ENCODE measurements around the gene UBE3C.

Gene UBE3C

GRCh38 chr7:157139810-157140510 lies 1.2 kb downstream of the UBE3C start:
- TF ChIP-seq TEAD4 (IDR thresholded peaks at IDR 0.05) (no peak), EP300 (IDR thresholded peaks at IDR 0.05; ENCODE audit: borderline replicate concordance) (no peak), CEBPB (IDR thresholded peaks at IDR 0.05) (no peak), TCF12 (IDR thresholded peaks at IDR 0.05; ENCODE audit: low read depth) (no peak), CREB1 (IDR thresholded peaks at IDR 0.05; ENCODE audit: low read depth) (no peak), TAF1 (IDR thresholded peaks at IDR 0.05; ENCODE audit: low read depth) (no peak), RAD21 (IDR thresholded peaks at IDR 0.05; ENCODE audit: low read depth) (no peak), EGR1 (IDR thresholded peaks at IDR 0.05) (no peak), MAX (IDR thresholded peaks at IDR 0.05) (peak; percentile 73; the same call in 1 of the 2 replicates)

- TF ChIP-seq EGR1 (IDR thresholded peaks at IDR 0.05) (no peak), ZBTB7A (IDR thresholded peaks at IDR 0.05; ENCODE audit: low read depth) (no peak)
These were observed 1.8 kb downstream of the UBE3C start for GRCh38 chr7:157140511-157140905.

DNA sequence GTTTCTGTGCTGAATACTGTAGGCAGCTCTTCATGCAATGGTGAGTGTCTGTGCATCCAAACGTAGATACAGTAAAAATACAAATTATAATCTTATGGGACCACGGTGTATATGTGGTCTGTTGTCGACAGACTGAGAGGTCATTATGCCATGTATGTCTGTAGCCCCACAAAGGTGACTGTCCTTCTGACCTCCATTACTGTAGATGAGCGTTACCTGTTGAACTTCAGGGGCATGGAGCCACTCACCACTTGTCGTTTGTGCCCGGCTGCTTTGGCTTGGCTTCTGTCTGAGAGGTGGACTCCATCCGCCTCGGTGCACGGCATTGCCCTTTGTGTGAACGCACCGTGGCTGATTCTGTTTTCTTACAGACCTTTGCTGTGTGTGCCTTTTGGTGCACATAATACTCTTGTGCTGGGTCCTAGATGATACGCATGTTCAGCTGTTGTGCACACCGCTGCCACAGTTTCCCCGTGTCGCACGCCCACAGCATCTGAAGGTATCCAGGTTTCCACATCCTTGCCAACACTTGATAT lies 2.9 kb downstream of the UBE3C start:
- TF ChIP-seq TCF12 (IDR thresholded peaks at IDR 0.05; ENCODE audit: low read depth) = no peak

- TF ChIP-seq CREB1 (IDR thresholded peaks at IDR 0.05; ENCODE audit: low read depth) (no peak), YY1 (IDR thresholded peaks at IDR 0.05; ENCODE audit: low read depth) (no peak), USF1 (IDR thresholded peaks at IDR 0.05) (no peak), CEBPB (IDR thresholded peaks at IDR 0.05) (no peak), RAD21 (IDR thresholded peaks at IDR 0.05; ENCODE audit: low read depth) (no peak), TCF12 (IDR thresholded peaks at IDR 0.05; ENCODE audit: low read depth) (no peak), TEAD4 (IDR thresholded peaks at IDR 0.05) (no peak), MAX (IDR thresholded peaks at IDR 0.05) (no peak), NFIC (IDR thresholded peaks at IDR 0.05) (no peak), REST (IDR thresholded peaks at IDR 0.05; ENCODE audit: low read depth) (no peak), EP300 (IDR thresholded peaks at IDR 0.05; ENCODE audit: borderline replicate concordance) (no peak), ZBTB7A (IDR thresholded peaks at IDR 0.05; ENCODE audit: low read depth) (no peak), TAF1 (IDR thresholded peaks at IDR 0.05; ENCODE audit: low read depth) (no peak), FOXM1 (IDR thresholded peaks at IDR 0.05; ENCODE audit: borderline replicate concordance, low read depth) (no peak), EGR1 (IDR thresholded peaks at IDR 0.05) (no peak)
These were observed 5.1 kb downstream of the UBE3C start for GRCh38 chr7:157143788-157144187.

DNA sequence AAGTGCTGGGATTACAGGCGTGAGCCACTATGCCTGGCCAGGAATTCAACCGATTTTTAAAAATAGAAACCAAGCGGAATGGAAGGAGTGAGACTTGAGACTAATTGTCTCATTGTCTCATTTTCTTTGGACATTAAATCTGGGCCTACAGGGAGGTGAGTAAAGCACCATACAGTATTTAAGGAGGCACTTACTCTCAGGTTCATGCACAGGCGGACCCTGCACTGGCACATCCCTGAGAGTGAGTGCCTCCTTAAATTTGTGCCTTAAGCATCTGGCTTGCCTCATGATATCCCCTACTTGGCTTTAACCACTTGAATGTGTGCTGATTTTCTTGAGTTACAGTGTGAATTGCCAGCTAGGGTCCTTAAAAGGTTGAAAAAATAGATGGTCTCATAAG lies 10.6 kb downstream of the UBE3C start:
- TF ChIP-seq CREB1 (IDR thresholded peaks at IDR 0.05; ENCODE audit: low read depth) = no peak

GRCh38 chr7:157150882-157151281 lies 12.2 kb downstream of the UBE3C start:
- TF ChIP-seq REST (IDR thresholded peaks at IDR 0.05; ENCODE audit: low read depth) (no peak), YY1 (IDR thresholded peaks at IDR 0.05; ENCODE audit: low read depth) (no peak), MAX (IDR thresholded peaks at IDR 0.05) (no peak), CEBPB (IDR thresholded peaks at IDR 0.05) (no peak), TEAD4 (IDR thresholded peaks at IDR 0.05) (no peak), FOXM1 (IDR thresholded peaks at IDR 0.05; ENCODE audit: borderline replicate concordance, low read depth) (no peak)

- TF ChIP-seq ZBTB7A (IDR thresholded peaks at IDR 0.05; ENCODE audit: low read depth) = no peak
- TF ChIP-seq CREB1 (IDR thresholded peaks at IDR 0.05; ENCODE audit: low read depth) = no peak
These were observed 13.1 kb downstream of the UBE3C start for GRCh38 chr7:157151626-157152339.

Data from Ishikawa (cell line).